GM12872 (cell line): ENCODE data around the gene INSIG2.
A peak's percentile ranks its signal among the peaks of the same experiment; 100 is the strongest.

ENCODE experiments used
- CTCF ChIP-seq: IDR thresholded peaks from 3 replicates; pipeline ENCODE4 v1.5.1; 2011; ENCODE audit warnings: low read depth, mild to moderate bottlenecking, low read length, moderate library complexity; ENCODE audit not compliant: insufficient read depth

Gene INSIG2

GRCh38 chr2:118134650-118135049 is 46.4 kb downstream of the INSIG2 start:
- TF ChIP-seq CTCF, result no peak

- no peak for TF ChIP-seq CTCF
Observed at GRCh38 chr2:118145207-118145606, 56.9 kb downstream of the INSIG2 start.

GRCh38 chr2:118145806-118146205 is 57.5 kb downstream of the INSIG2 start:
- TF ChIP-seq CTCF, result no peak

GRCh38 chr2:118146315-118147283 is 58.3 kb downstream of the INSIG2 start:
- no peak for TF ChIP-seq CTCF

- no peak for TF ChIP-seq CTCF
Observed at GRCh38 chr2:118148133-118148532, 59.9 kb downstream of the INSIG2 start.

GRCh38 chr2:118148809-118149208 is 60.5 kb downstream of the INSIG2 start:
- TF ChIP-seq CTCF, result peak; percentile 35; the same call in 1 of the 3 replicates

GRCh38 chr2:118150294-118150693 is 62.0 kb downstream of the INSIG2 start:
- TF ChIP-seq CTCF, result no peak
